Right atrium auricular region (tissue), 2 donors: ENCODE data around the gene NPL. TPM values are rescaled to one million over a fixed set of nuclear protein-coding genes. Genes with fewer than 3 reads are reported as not detected.

ENCODE experiments used
- DNase-seq: peaks from one replicate; pipeline ENCODE4 v3.0.0-alpha.2; 2019; ENCODE audit warnings: low spot score
- H3K27ac ChIP-seq, 2 donors: fragments of 200-600 bp; sonication (generic); 1 replicate in 1 of 2; 2 replicates in 1 of 2; pipeline ENCODE4 v1.5.1; 2016 to 2019
- H3K27me3 ChIP-seq, 2 donors: fragments of 200-600 bp; sonication (generic); one replicate each; pipeline versions ENCODE4 v1.5.1 to v1.6.0; 2017 to 2019
- H3K36me3 ChIP-seq: fragments of 200-600 bp; sonication (generic); one replicate; pipeline ENCODE4 v1.5.1; 2016
- H3K4me1 ChIP-seq, 2 donors: fragments of 200-600 bp; sonication (generic); one replicate each; pipeline versions ENCODE4 v1.5.1 to v1.6.0; 2017 to 2019
- H3K4me3 ChIP-seq, 2 donors: fragments of 200-600 bp; sonication (generic); 1 replicate in 1 of 2; 2 replicates in 1 of 2; pipeline ENCODE4 v1.5.1; 2017 to 2019; ENCODE audit warnings: mild to moderate bottlenecking in 1 of 2, moderate library complexity in 1 of 2
- H3K9me3 ChIP-seq, 2 donors: fragments of 200-600 bp; sonication (generic); one replicate each; pipeline ENCODE4 v1.5.1; 2019
- CTCF ChIP-seq, 2 donors: fragments of 200-600 bp; sonication (generic); IDR thresholded peaks; one replicate each; pipeline ENCODE4 v1.5.1; 2019; ENCODE audit warnings: antibody characterized with exemption in 2 of 2
- total RNA-seq, 2 donors: library from RNA; depleted of rRNA; stranded (reverse); fragments of >200 nt; gene quantifications; one replicate each; pipeline ENCODE4 v1.1.0, GENCODE V29; 2016

NPL gene
- total RNA-seq, 2 donors from 2014 or later: 3.4 to 4.8 TPM

GRCh38 chr1:182786223-182786994, 3.2 kb upstream of the NPL start:
- H3K36me3 ChIP-seq: no peaks in the 10 kb centered on the region
- TF ChIP-seq CTCF (IDR thresholded peaks at IDR 0.05): peak; percentile 60 to 78
- no peak overlapping the region for H3K27ac ChIP-seq
- H3K4me1 ChIP-seq: peaks cover 0 to 13% of the 10 kb centered on the region in 2 donors
- H3K27me3 ChIP-seq: no peaks in the 10 kb centered on the region
- DNase-seq: peak; percentile 65
- H3K9me3 ChIP-seq: no peaks in the 10 kb centered on the region
- H3K4me3 ChIP-seq: no peak overlapping the region

- no peaks in the 10 kb centered on the region for H3K36me3 ChIP-seq
- DNase-seq: no peak
- no peaks in the 10 kb centered on the region for H3K9me3 ChIP-seq
- no peaks in the 10 kb centered on the region for H3K27me3 ChIP-seq
- no peak overlapping the region for H3K4me3 ChIP-seq
- peaks cover 0 to 13% of the 10 kb centered on the region in 2 donors for H3K4me1 ChIP-seq
- no peak for TF ChIP-seq CTCF (IDR thresholded peaks at IDR 0.05)
- no peak overlapping the region for H3K27ac ChIP-seq
These were observed 2.6 kb upstream of the NPL start for GRCh38 chr1:182786995-182787324.

- H3K4me1 ChIP-seq: peaks cover 0 to 13% of the 10 kb centered on the region in 2 donors
- DNase-seq: no peak
- H3K9me3 ChIP-seq: no peaks in the 10 kb centered on the region
- no peak overlapping the region for H3K4me3 ChIP-seq
- no peaks in the 10 kb centered on the region for H3K27me3 ChIP-seq
- no peaks in the 10 kb centered on the region for H3K36me3 ChIP-seq
- no peak overlapping the region for H3K27ac ChIP-seq
- TF ChIP-seq CTCF (IDR thresholded peaks at IDR 0.05): no peak
These were observed 2.0 kb downstream of the NPL start for GRCh38 chr1:182791281-182792179.

GRCh38 chr1:182794091-182794490, 4.5 kb downstream of the NPL start:
- Histone ChIP-seq H3K27me3 (no peaks in the 10 kb centered on the region), H3K9me3 (no peaks in the 10 kb centered on the region), H3K27ac (no peak overlapping the region), H3K4me1 (peaks cover 0 to 7% of the 10 kb centered on the region in 2 donors), H3K4me3 (no peak overlapping the region), H3K36me3 (no peaks in the 10 kb centered on the region)
- TF ChIP-seq CTCF (IDR thresholded peaks at IDR 0.05): no peak
- no peak for DNase-seq

GRCh38 chr1:182794676-182795201, 5.2 kb downstream of the NPL start:
- Histone ChIP-seq H3K27me3 (no peaks in the 10 kb centered on the region), H3K36me3 (no peaks in the 10 kb centered on the region), H3K4me3 (no peak overlapping the region), H3K27ac (peak overlapping the region; percentile 13 to 37), H3K4me1 (peaks cover 0 to 6% of the 10 kb centered on the region in 2 donors), H3K9me3 (no peaks in the 10 kb centered on the region)
- DNase-seq: no peak
- TF ChIP-seq CTCF (IDR thresholded peaks at IDR 0.05): no peak
